Measurements from ENCODE around the gene HLA-DPB1. TPM values are rescaled to one million over a fixed set of nuclear protein-coding genes. Genes with fewer than 3 reads are reported as not detected.

HLA-DPB1 gene
- total and polyA plus RNA-seq, 2 of the 4 experiments (the other 2 are of a cell fraction), result 7.7 to 10.7 TPM

- H3K4me3 ChIP-seq (ENCODE audit: insufficient read depth, low read depth, low read length), result no peak overlapping the region
- TF ChIP-seq RAD21 (IDR thresholded peaks at IDR 0.05; ENCODE audit: low read length) (no peak), RCOR1 (IDR thresholded peaks at IDR 0.05; ENCODE audit: insufficient replicate concordance, low read length) (no peak), MAZ (IDR thresholded peaks at IDR 0.05; ENCODE audit: borderline replicate concordance, low read depth, low read length) (no peak), CEBPB (IDR thresholded peaks at IDR 0.05; ENCODE audit: low read depth, low read length) (no peak), USF2 (IDR thresholded peaks at IDR 0.05; ENCODE audit: low read depth, low read length) (no peak), POLR2A (IDR thresholded peaks at IDR 0.05; ENCODE audit: low read depth, low read length) (no peak), CHD1 (IDR thresholded peaks at IDR 0.05; ENCODE audit: low read depth, low read length) (no peak), SMC3 (IDR thresholded peaks at IDR 0.05; ENCODE audit: low read depth, low read length) (no peak), RFX5 (IDR thresholded peaks at IDR 0.05; ENCODE audit: low read depth, low read length) (no peak), MAFK (IDR thresholded peaks at IDR 0.05; ENCODE audit: low read depth, low read length) (no peak), ELK1 (IDR thresholded peaks at IDR 0.05; ENCODE audit: borderline replicate concordance, low read depth, low read length) (no peak), BHLHE40 (IDR thresholded peaks at IDR 0.05; ENCODE audit: low read depth, low read length) (no peak), NFE2L2 (IDR thresholded peaks at IDR 0.05; ENCODE audit: low read depth, low read length) (no peak), FOS (IDR thresholded peaks at IDR 0.05; ENCODE audit: low read depth, low read length) (no peak)
- TF ChIP-seq, protein P1, sequence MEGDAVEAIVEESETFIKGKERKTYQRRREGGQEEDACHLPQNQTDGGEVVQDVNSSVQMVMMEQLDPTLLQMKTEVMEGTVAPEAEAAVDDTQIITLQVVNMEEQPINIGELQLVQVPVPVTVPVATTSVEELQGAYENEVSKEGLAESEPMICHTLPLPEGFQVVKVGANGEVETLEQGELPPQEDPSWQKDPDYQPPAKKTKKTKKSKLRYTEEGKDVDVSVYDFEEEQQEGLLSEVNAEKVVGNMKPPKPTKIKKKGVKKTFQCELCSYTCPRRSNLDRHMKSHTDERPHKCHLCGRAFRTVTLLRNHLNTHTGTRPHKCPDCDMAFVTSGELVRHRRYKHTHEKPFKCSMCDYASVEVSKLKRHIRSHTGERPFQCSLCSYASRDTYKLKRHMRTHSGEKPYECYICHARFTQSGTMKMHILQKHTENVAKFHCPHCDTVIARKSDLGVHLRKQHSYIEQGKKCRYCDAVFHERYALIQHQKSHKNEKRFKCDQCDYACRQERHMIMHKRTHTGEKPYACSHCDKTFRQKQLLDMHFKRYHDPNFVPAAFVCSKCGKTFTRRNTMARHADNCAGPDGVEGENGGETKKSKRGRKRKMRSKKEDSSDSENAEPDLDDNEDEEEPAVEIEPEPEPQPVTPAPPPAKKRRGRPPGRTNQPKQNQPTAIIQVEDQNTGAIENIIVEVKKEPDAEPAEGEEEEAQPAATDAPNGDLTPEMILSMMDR (conservative IDR thresholded peaks at IDR 0.05; ENCODE audit: low read depth, low read length), result no peak
- intact Hi-C loops (cut with micrococcal nuclease), result no loop called here
Measured at GRCh38 chr6:33093855-33094254, 18.1 kb downstream of the HLA-DPB1 start.

More at GRCh38 chr6:33093855-33094254, 18.1 kb downstream of the HLA-DPB1 start:
- ChIA-PET CTCF (no interaction called here), POLR2A (ENCODE audit: unreplicated experiment) (no interaction called here)
- Histone ChIP-seq H4K8ac (ENCODE audit: low read depth in 2 of 2, low read length in 2 of 2) (no peak overlapping the region), H2AK9ac (replicated peaks; ENCODE audit: low read depth, low read length, poor library complexity) (no peak overlapping the region), H2BK20ac (ENCODE audit: low read depth, low read length) (no peak overlapping the region), H3K9ac (ENCODE audit: low read depth, low read length) (no peak overlapping the region), H4K91ac (ENCODE audit: insufficient read depth, low read depth, low read length) (no peak overlapping the region), H3K56ac (ENCODE audit: extremely low read depth, insufficient read depth, low read length) (no peak overlapping the region), H2AFZ (replicated peaks; ENCODE audit: low read length, poor library complexity) (no peak overlapping the region), H3K14ac (replicated peaks; ENCODE audit: low read depth, low read length) (no peak overlapping the region), H3K79me1 (ENCODE audit: low read depth in 1 of 2, low read length in 2 of 2) (no peaks in the 10 kb centered on the region), H2BK120ac (ENCODE audit: low read depth, low read length) (no peak overlapping the region), H3K18ac (ENCODE audit: low read depth, low read length) (no peak overlapping the region), H3K9me3 (ENCODE audit: control insufficient read depth, insufficient read depth, low read length) (peaks cover 3% of the 10 kb centered on the region; the same call in 1 of the 2 replicates), H2BK5ac (ENCODE audit: low read depth, low read length, poor library complexity, severe bottlenecking) (no peak overlapping the region), H2AK5ac (ENCODE audit: low read depth, low read length) (no peak overlapping the region), H3K4me2 (ENCODE audit: low read depth, low read length) (no peak overlapping the region), H4K5ac (ENCODE audit: low read depth, low read length) (no peak overlapping the region), H3K4me1 (ENCODE audit: control insufficient read depth, insufficient read depth, low read length) (no peaks in the 10 kb centered on the region), H3K27ac (ENCODE audit: insufficient read depth, low read length) (no peak overlapping the region), H3K9me1 (ENCODE audit: insufficient read depth, low read length) (no peaks in the 10 kb centered on the region), H3K4ac (ENCODE audit: low read depth, low read length) (no peak overlapping the region), H3K27me3 (ENCODE audit: control insufficient read depth, insufficient read depth, low read length) (peaks cover 23% of the 10 kb centered on the region), H2BK15ac (ENCODE audit: low read depth, low read length) (no peak overlapping the region), H3K23ac (ENCODE audit: low read depth, low read length) (no peak overlapping the region), H3K36me3 (ENCODE audit: control insufficient read depth, insufficient read depth, low read length) (no peaks in the 10 kb centered on the region), H4K20me1 (ENCODE audit: insufficient read depth, low read length) (no peaks in the 10 kb centered on the region; the same call in 1 of the 2 replicates)
- no peak for DNase-seq
- no peak for ATAC-seq (ENCODE audit: low read depth)
- dilution Hi-C loops (cut with HindIII; ENCODE audit: low sequenced_read_pairs, unreplicated experiment), result no loop called here
- in situ Hi-C loops (cut with MboI; ENCODE audit: low sequenced_read_pairs), result no loop called here
- no TSS peak for BruUV-seq (replicated peaks)
- WGBS, 2 experiments (ENCODE audit: extremely low coverage in 2 of 2, insufficient read length in 1 of 2), result no CpG with 5 or more reads among the region's 3 CpGs

Measured in IMR-90 (cell line).